Neural cell (in vitro differentiated cells): Measurements from ENCODE around the gene SPATA22. TPM values are rescaled to one million over a fixed set of nuclear protein-coding genes. Genes with fewer than 3 reads are reported as not detected.

Source experiments
- H2AFZ ChIP-seq: fragments of 200-600, 300-800 bp; sonication (generic), shearing (Covaris generic); 2 replicates; pipeline ENCODE4 v1.6.0; 2014; ENCODE audit warnings: low read depth, mild to moderate bottlenecking, antibody characterized with exemption, low read length, moderate library complexity
- H3F3A ChIP-seq: fragments of 200-600 bp; shearing (Covaris generic); 2 replicates; pipeline ENCODE4 v1.6.1; 2016; ENCODE audit warnings: mild to moderate bottlenecking, moderate library complexity, mixed read lengths, antibody characterized with exemption, low read length; ENCODE audit not compliant: insufficient read depth, poor library complexity, severe bottlenecking
- H3K27ac ChIP-seq: fragments of 200-600, 300-800 bp; sonication (generic), shearing (Covaris generic); 2 replicates; pipeline ENCODE4 v1.5.1; 2014; ENCODE audit warnings: mild to moderate bottlenecking, low read length, moderate library complexity
- H3K27me3 ChIP-seq: fragments of 300-800, 200-600 bp; sonication (generic), shearing (Covaris generic); 2 replicates; pipeline ENCODE4 v1.6.0; 2014; ENCODE audit warnings: mild to moderate bottlenecking, low read depth, low read length, moderate library complexity; ENCODE audit not compliant: insufficient read depth
- H3K36me3 ChIP-seq: fragments of 300-800, 200-600 bp; sonication (generic), shearing (Covaris generic); 2 replicates; pipeline ENCODE4 v1.5.1; 2014; ENCODE audit warnings: mild to moderate bottlenecking, antibody characterized with exemption, low read length, moderate library complexity; ENCODE audit not compliant: insufficient read depth
- H3K4me2 ChIP-seq: fragments of 300-800, 200-600 bp; sonication (generic), shearing (Covaris generic); 2 replicates; pipeline ENCODE4 v1.6.0; 2014; ENCODE audit warnings: mild to moderate bottlenecking, low read length
- H3K4me3 ChIP-seq: fragments of 300-800, 200-600 bp; sonication (generic), shearing (Covaris generic); 2 replicates; pipeline ENCODE4 v1.5.1; 2014; ENCODE audit warnings: mild to moderate bottlenecking, low read length, moderate library complexity
- H3K79me2 ChIP-seq: fragments of 200-600 bp; shearing (Covaris generic); replicated peaks from 2 replicates; pipeline ENCODE4 v1.6.0; 2014; ENCODE audit warnings: mild to moderate bottlenecking, low read length, moderate library complexity; ENCODE audit not compliant: insufficient read depth
- H3K9ac ChIP-seq: fragments of 300-800, 200-600 bp; sonication (generic), shearing (Covaris generic); 2 replicates; pipeline ENCODE4 v1.6.1; 2016; ENCODE audit warnings: mild to moderate bottlenecking, low read length, mixed read lengths
- H3K9me2 ChIP-seq: fragments of 200-600 bp; shearing (Covaris generic); 2 replicates; pipeline ENCODE4 v1.6.1; 2016; ENCODE audit warnings: mild to moderate bottlenecking, low read length, mixed read lengths; ENCODE audit not compliant: insufficient read depth
- H3K9me3 ChIP-seq: fragments of 200-600, 300-800 bp; sonication (generic), shearing (Covaris generic); 2 replicates; pipeline ENCODE4 v1.6.1; 2016; ENCODE audit warnings: mild to moderate bottlenecking, mixed run types, low read length, moderate library complexity, mixed read lengths
- H4K20me1 ChIP-seq: fragments of 200-600 bp; shearing (Covaris generic); 2 replicates; pipeline ENCODE4 v1.6.1; 2016; ENCODE audit warnings: mild to moderate bottlenecking, mixed run types; ENCODE audit not compliant: insufficient read depth
- EP300 ChIP-seq: fragments of 450-650 bp; conservative IDR thresholded peaks from 2 replicates; pipeline ENCODE4 v1.6.1; 2014; ENCODE audit warnings: antibody characterized with exemption, mild to moderate bottlenecking, moderate library complexity; ENCODE audit not compliant: poor library complexity, severe bottlenecking
- EZH2 ChIP-seq: fragments of 200-600, 300-800 bp; shearing (Covaris generic), sonication (generic); IDR thresholded peaks from 2 replicates; pipeline ENCODE4 v1.6.1; 2014; ENCODE audit warnings: antibody characterized with exemption, low read length, borderline replicate concordance, mild to moderate bottlenecking; ENCODE audit not compliant: insufficient read depth, poor library complexity, severe bottlenecking
- MXI1 ChIP-seq: fragments of 450-650 bp; conservative IDR thresholded peaks from 2 replicates; pipeline ENCODE4 v1.6.1; 2014; ENCODE audit warnings: antibody characterized with exemption, mild to moderate bottlenecking; ENCODE audit not compliant: poor library complexity, severe bottlenecking
- POLR2AphosphoS5 ChIP-seq: IDR thresholded peaks from 2 replicates; pipeline ENCODE4 v1.6.1; 2012
- RAD21 ChIP-seq: fragments of 450-650 bp; conservative IDR thresholded peaks from 2 replicates; pipeline ENCODE4 v1.6.1; 2014; ENCODE audit warnings: antibody characterized with exemption, mild to moderate bottlenecking, moderate library complexity
- SMC3 ChIP-seq: fragments of 450-650 bp; conservative IDR thresholded peaks from 2 replicates; pipeline ENCODE4 v1.6.1; 2014; ENCODE audit warnings: antibody characterized with exemption, mild to moderate bottlenecking, moderate library complexity; ENCODE audit not compliant: poor library complexity
- TAF1 ChIP-seq: IDR thresholded peaks from 2 replicates; pipeline ENCODE4 v1.6.1; 2012; ENCODE audit warnings: low read depth
- polyA plus RNA-seq: library from polyadenylated mRNA; depleted of rRNA; stranded (reverse); fragments of >200 nt; gene quantifications from 2 replicates; pipeline ENCODE4 v1.2.3, GENCODE V29; 2014
- TF ChIP-seq, protein P1 (sequence below): fragments of 450-650 bp; IDR thresholded peaks from 2 replicates; pipeline ENCODE4 v1.5.1; 2014; ENCODE audit warnings: antibody characterized with exemption, mild to moderate bottlenecking, moderate library complexity; ENCODE audit not compliant: poor library complexity, severe bottlenecking
- TF ChIP-seq, protein P2 (sequence below): IDR thresholded peaks from 2 replicates; pipeline ENCODE4 v1.6.1; 2012; ENCODE audit warnings: borderline replicate concordance

SPATA22 gene
- polyA plus RNA-seq, 1 donor from 2014 or later, result not detected

GRCh38 chr17:3507071-3507470, 35.5 kb upstream of the SPATA22 start:
- Histone ChIP-seq H4K20me1 (no peaks in the 10 kb centered on the region), H3K9me2 (no peaks in the 10 kb centered on the region), H3F3A (no peaks in the 10 kb centered on the region), H2AFZ (no peak overlapping the region), H3K4me3 (no peak overlapping the region), H3K27ac (no peak overlapping the region), H3K9ac (no peak overlapping the region), H3K79me2 (no peaks in the 10 kb centered on the region), H3K4me2 (no peak overlapping the region), H3K27me3 (no peaks in the 10 kb centered on the region), H3K9me3 (no peaks in the 10 kb centered on the region), H3K36me3 (no peaks in the 10 kb centered on the region)
- no peak for TF ChIP-seq RAD21
- TF ChIP-seq, protein P1, sequence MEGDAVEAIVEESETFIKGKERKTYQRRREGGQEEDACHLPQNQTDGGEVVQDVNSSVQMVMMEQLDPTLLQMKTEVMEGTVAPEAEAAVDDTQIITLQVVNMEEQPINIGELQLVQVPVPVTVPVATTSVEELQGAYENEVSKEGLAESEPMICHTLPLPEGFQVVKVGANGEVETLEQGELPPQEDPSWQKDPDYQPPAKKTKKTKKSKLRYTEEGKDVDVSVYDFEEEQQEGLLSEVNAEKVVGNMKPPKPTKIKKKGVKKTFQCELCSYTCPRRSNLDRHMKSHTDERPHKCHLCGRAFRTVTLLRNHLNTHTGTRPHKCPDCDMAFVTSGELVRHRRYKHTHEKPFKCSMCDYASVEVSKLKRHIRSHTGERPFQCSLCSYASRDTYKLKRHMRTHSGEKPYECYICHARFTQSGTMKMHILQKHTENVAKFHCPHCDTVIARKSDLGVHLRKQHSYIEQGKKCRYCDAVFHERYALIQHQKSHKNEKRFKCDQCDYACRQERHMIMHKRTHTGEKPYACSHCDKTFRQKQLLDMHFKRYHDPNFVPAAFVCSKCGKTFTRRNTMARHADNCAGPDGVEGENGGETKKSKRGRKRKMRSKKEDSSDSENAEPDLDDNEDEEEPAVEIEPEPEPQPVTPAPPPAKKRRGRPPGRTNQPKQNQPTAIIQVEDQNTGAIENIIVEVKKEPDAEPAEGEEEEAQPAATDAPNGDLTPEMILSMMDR, result no peak
- no peak for TF ChIP-seq MXI1
- no peak for TF ChIP-seq EZH2
- TF ChIP-seq, protein P2, sequence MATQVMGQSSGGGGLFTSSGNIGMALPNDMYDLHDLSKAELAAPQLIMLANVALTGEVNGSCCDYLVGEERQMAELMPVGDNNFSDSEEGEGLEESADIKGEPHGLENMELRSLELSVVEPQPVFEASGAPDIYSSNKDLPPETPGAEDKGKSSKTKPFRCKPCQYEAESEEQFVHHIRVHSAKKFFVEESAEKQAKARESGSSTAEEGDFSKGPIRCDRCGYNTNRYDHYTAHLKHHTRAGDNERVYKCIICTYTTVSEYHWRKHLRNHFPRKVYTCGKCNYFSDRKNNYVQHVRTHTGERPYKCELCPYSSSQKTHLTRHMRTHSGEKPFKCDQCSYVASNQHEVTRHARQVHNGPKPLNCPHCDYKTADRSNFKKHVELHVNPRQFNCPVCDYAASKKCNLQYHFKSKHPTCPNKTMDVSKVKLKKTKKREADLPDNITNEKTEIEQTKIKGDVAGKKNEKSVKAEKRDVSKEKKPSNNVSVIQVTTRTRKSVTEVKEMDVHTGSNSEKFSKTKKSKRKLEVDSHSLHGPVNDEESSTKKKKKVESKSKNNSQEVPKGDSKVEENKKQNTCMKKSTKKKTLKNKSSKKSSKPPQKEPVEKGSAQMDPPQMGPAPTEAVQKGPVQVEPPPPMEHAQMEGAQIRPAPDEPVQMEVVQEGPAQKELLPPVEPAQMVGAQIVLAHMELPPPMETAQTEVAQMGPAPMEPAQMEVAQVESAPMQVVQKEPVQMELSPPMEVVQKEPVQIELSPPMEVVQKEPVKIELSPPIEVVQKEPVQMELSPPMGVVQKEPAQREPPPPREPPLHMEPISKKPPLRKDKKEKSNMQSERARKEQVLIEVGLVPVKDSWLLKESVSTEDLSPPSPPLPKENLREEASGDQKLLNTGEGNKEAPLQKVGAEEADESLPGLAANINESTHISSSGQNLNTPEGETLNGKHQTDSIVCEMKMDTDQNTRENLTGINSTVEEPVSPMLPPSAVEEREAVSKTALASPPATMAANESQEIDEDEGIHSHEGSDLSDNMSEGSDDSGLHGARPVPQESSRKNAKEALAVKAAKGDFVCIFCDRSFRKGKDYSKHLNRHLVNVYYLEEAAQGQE, result no peak
- TF ChIP-seq POLR2AphosphoS5, result no peak
- no peak for TF ChIP-seq EP300
- TF ChIP-seq SMC3, result no peak

DNA sequence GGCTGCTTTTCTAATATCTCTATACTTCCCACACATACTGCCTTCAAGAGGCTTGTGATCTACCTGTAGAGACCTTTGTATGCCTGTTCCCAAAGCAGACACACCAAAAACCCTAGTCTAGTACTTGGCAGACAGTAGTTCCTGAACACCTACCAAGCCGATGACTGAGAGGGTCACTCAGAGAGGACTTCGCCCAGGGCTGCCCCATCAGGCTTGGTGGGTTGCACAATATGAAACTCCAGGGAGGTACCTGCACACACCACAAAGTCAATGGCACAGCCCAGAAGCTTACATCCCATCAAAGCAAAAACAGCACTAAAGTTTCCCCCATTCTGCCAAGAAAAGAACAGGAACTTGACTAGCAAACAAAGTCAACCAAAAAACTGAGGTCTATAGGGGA, 34.4 kb upstream of the SPATA22 start:
- Histone ChIP-seq H3K27ac (no peak overlapping the region), H3K9me2 (no peaks in the 10 kb centered on the region), H2AFZ (no peak overlapping the region)

DNA sequence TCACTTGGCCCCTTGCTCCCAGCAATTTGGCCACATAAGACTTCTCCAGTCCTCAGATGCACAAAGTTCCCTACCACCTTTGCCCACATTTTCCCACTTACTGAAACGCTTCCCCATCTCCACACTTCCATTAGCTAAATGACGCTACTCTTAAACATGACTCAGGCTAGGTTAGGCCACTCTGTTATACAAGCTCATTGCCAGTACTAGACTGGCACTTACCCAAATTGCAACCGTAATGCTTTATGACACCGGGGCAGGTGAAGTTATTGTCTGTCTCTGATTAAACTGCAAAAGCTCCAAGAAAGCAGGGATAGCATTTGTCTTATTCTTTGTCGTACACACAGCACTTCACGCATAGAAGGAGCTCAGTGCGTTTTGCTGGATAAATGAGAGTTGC, 33.4 kb upstream of the SPATA22 start:
- no peaks in the 10 kb centered on the region for H4K20me1 ChIP-seq
- no peak overlapping the region for H3K9ac ChIP-seq
- H3K27ac ChIP-seq, result no peak overlapping the region
- no peaks in the 10 kb centered on the region for H3K36me3 ChIP-seq
- TF ChIP-seq, protein P1, result no peak
- TF ChIP-seq EZH2 (no peak), MXI1 (no peak), POLR2AphosphoS5 (no peak), TAF1 (no peak), RAD21 (no peak), SMC3 (no peak), EP300 (no peak)
- TF ChIP-seq, protein P2, result no peak
- H3K9me2 ChIP-seq, result no peaks in the 10 kb centered on the region
- no peaks in the 10 kb centered on the region for H3F3A ChIP-seq
- no peaks in the 10 kb centered on the region for H3K79me2 ChIP-seq
- H3K9me3 ChIP-seq, result no peaks in the 10 kb centered on the region
- H3K4me2 ChIP-seq, result no peak overlapping the region
- H3K27me3 ChIP-seq, result no peaks in the 10 kb centered on the region
- H3K4me3 ChIP-seq, result no peak overlapping the region
- no peak overlapping the region for H2AFZ ChIP-seq

More for the DNA sequence above, 34.4 kb upstream of the SPATA22 start:
- H3K4me3 ChIP-seq, result no peak overlapping the region
- H3F3A ChIP-seq, result no peaks in the 10 kb centered on the region
- no peak overlapping the region for H3K4me2 ChIP-seq
- no peaks in the 10 kb centered on the region for H3K9me3 ChIP-seq
- H3K9ac ChIP-seq, result no peak overlapping the region
- H3K27me3 ChIP-seq, result no peaks in the 10 kb centered on the region
- no peak for TF ChIP-seq RAD21
- H3K79me2 ChIP-seq, result no peaks in the 10 kb centered on the region
- no peaks in the 10 kb centered on the region for H4K20me1 ChIP-seq
- no peaks in the 10 kb centered on the region for H3K36me3 ChIP-seq
